Measurements from ENCODE around the gene FOCAD. TPM values are rescaled to one million over a fixed set of nuclear protein-coding genes. Genes with fewer than 3 reads are reported as not detected.

The FOCAD gene
- total and polyA plus RNA-seq, 10 of the 15 experiments (the other 5 are each of a cell fraction or from before 2014, with no cell fraction given): 13.7 to 93.0 (median 41.8) TPM

DNA sequence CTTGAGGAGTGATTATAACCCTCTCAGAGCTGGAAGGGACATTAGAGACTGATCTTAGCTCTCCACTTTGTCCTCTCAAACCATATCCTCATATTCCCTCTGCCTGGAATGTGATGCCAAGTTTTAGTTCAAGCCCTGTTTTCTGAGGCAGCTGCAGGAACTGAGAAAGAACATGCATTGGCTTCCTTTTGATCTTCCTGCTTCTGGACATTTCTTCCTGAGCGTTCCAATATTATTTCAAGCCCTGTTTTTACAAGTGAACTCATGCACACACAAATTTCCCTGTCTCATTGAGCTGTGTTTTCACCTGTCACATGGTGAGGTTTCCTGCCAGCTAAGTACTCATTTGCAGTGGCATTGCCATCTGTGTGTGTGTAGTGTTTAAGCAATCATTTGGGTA is 17.0 kb downstream of the FOCAD start:
- DNase-seq (ENCODE audit: low read depth, low spot score) (no peak), FAIRE-seq (no peak), ATAC-seq (no peak)
- no peaks in the 10 kb centered on the region for H3K36me3 ChIP-seq (ENCODE audit: control insufficient read depth in 2 of 2, insufficient read depth in 2 of 2, low read length in 1 of 2)
- no peaks in the 10 kb centered on the region; the same call in 1 of the 2 replicates for H3K79me2 ChIP-seq (ENCODE audit: control insufficient read depth, insufficient read depth, low read length)
- no peak for TF ChIP-seq TAF1 (IDR thresholded peaks at IDR 0.05; ENCODE audit: borderline replicate concordance, low read depth, low read length)
- TF ChIP-seq POLR2AphosphoS5 (IDR thresholded peaks at IDR 0.05; ENCODE audit: low read length): no peak
- no peak for TF ChIP-seq CREB1 (IDR thresholded peaks at IDR 0.05; ENCODE audit: low read depth)
- no peak for TF ChIP-seq RFX5 (IDR thresholded peaks at IDR 0.05; ENCODE audit: low read depth, low read length)
- no peak for TF ChIP-seq ZNF217 (IDR thresholded peaks at IDR 0.05)
- TF ChIP-seq GATAD2B (conservative IDR thresholded peaks at IDR 0.05; ENCODE audit: low read depth): no peak
- no peak for TF ChIP-seq E2F8 (IDR thresholded peaks at IDR 0.05; ENCODE audit: low read depth, partially characterized antibody)
- no peak for TF ChIP-seq SRF (IDR thresholded peaks at IDR 0.05; ENCODE audit: low read depth in 2 of 2, low read length in 2 of 2)
- TF ChIP-seq RCOR1 (conservative IDR thresholded peaks at IDR 0.05; ENCODE audit: low read depth, low read length): no peak
- no peak for TF ChIP-seq ESRRA (IDR thresholded peaks at IDR 0.05; ENCODE audit: low read length)
- no peak for TF ChIP-seq CEBPZ (IDR thresholded peaks at IDR 0.05; ENCODE audit: low read depth, low read length)
- no peak for TF ChIP-seq CREM (IDR thresholded peaks at IDR 0.05; ENCODE audit: low read depth)
- no peak for TF ChIP-seq PBX3 (IDR thresholded peaks at IDR 0.05; ENCODE audit: insufficient replicate concordance, low read depth, low read length)
- TF ChIP-seq TCF3 (IDR thresholded peaks at IDR 0.05; ENCODE audit: borderline replicate concordance, insufficient read depth, low read depth, low read length): no peak
- TF ChIP-seq, protein P1, sequence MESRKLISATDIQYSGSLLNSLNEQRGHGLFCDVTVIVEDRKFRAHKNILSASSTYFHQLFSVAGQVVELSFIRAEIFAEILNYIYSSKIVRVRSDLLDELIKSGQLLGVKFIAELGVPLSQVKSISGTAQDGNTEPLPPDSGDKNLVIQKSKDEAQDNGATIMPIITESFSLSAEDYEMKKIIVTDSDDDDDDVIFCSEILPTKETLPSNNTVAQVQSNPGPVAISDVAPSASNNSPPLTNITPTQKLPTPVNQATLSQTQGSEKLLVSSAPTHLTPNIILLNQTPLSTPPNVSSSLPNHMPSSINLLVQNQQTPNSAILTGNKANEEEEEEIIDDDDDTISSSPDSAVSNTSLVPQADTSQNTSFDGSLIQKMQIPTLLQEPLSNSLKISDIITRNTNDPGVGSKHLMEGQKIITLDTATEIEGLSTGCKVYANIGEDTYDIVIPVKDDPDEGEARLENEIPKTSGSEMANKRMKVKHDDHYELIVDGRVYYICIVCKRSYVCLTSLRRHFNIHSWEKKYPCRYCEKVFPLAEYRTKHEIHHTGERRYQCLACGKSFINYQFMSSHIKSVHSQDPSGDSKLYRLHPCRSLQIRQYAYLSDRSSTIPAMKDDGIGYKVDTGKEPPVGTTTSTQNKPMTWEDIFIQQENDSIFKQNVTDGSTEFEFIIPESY (IDR thresholded peaks at IDR 0.05): no peak
- intact Hi-C loops (cut with micrococcal nuclease; ENCODE audit: unreplicated experiment): no loop called here
- ChIA-PET RAD21 (ENCODE audit: unreplicated experiment) (interaction anchor here (1.2 to 2.2 kb wide), 4 partner anchors 10 to 17 kb away, joined by 3 to 7 read pairs (median 4); partner anchors contain the start of gene FOCAD), POLR2A (interaction anchor here (0.6 to 1.0 kb wide), 2 partner anchors 11 to 63 kb away, joined by 3 read pairs; no protein-coding TSS in a partner anchor), CTCF (interaction anchor here (1.3 to 2.0 kb wide), 3 partner anchors 10 to 15 kb away, joined by 3 to 8 read pairs (median 4); no protein-coding TSS in a partner anchor), SMC1A (ENCODE audit: uncharacterized antibody, unreplicated experiment) (interaction anchor here (0.6 to 4.0 kb wide), 9 partner anchors 9 to 37 kb away, joined by 3 to 19 read pairs (median 5); no protein-coding TSS in a partner anchor)
- no peaks in the 10 kb centered on the region for H4K20me1 ChIP-seq (ENCODE audit: control insufficient read depth, insufficient read depth)
- BruUV-seq (replicated peaks): no TSS peak
- H3K9ac ChIP-seq (ENCODE audit: control insufficient read depth, insufficient read depth, low read length): no peak overlapping the region
- no peaks in the 10 kb centered on the region for H3K9me3 ChIP-seq (replicated peaks; ENCODE audit: control insufficient read depth, insufficient read depth, low read length)
- no peak overlapping the region for H3K27ac ChIP-seq (ENCODE audit: control insufficient read depth, insufficient read depth)
- H2AFZ ChIP-seq (ENCODE audit: control insufficient read depth, low read depth, low read length): no peak overlapping the region
- no peak overlapping the region for H3K4me2 ChIP-seq (ENCODE audit: control insufficient read depth, insufficient read depth)
- no peaks in the 10 kb centered on the region for H3K27me3 ChIP-seq (replicated peaks in 1 of 2; ENCODE audit: control insufficient read depth in 2 of 2, insufficient read depth in 2 of 2, low read length in 1 of 2)
- 100% methylated on average over 1 of the region's 1 CpG for WGBS (ENCODE audit: insufficient coverage, insufficient replicate concordance, low lambda C conversion rate, missing lambda C conversion rate)
- H3K4me3 ChIP-seq: no peak overlapping the region
- in situ Hi-C loops (cut with MboI): no loop called here
- H3K4me1 ChIP-seq (ENCODE audit: control insufficient read depth, insufficient read depth, low read length): no peaks in the 10 kb centered on the region
